Right lobe of liver (tissue), 4 donors: ENCODE results near the gene HSD17B12.

Source experiments
- CTCF ChIP-seq, 4 donors: fragments of 200-600 bp in 3 of 4; fragments of 450-650 bp in 1 of 4; IDR thresholded peaks; one replicate each; pipeline versions ENCODE4 v1.5.1 to v1.8.0; 2016 to 2022; ENCODE audit warnings: antibody characterized with exemption in 4 of 4, mild to moderate bottlenecking in 2 of 4
- POLR2A ChIP-seq: fragments of 450-650 bp; IDR thresholded peaks from one replicate; pipeline ENCODE4 v1.6.1; 2017; ENCODE audit warnings: antibody characterized with exemption, mild to moderate bottlenecking
- donor health status: DM: no; HTN: no; CAD: no.
- donor health status: DM: no; HTN: no; CAD: no.
- donor health status: DM: no; HTN: yes; CAD: no.

GRCh38 chr11:43852057-43852636, 171.6 kb downstream of the HSD17B12 start:
- TF ChIP-seq CTCF (IDR thresholded peaks at IDR 0.05), result peak; percentile 58 to 69 (median 63)
- no peak for TF ChIP-seq POLR2A
